Colonic mucosa (tissue), 4 donors: ENCODE data around the gene ZNF697. TPM values are rescaled to one million over a fixed set of nuclear protein-coding genes. Genes with fewer than 3 reads are reported as not detected.

Source experiments
- DNase-seq: peaks from one replicate; pipeline ENCODE4 v3.0.0-alpha.2; 2020
- H3K27ac ChIP-seq: fragments of 200-600 bp; one replicate; pipeline ENCODE4 v1.8.0; 2021
- H3K27me3 ChIP-seq: fragments of 200-600 bp; one replicate; pipeline ENCODE4 v1.8.0; 2021
- H3K36me3 ChIP-seq: fragments of 200-600 bp; one replicate; pipeline ENCODE4 v1.8.0; 2021
- H3K4me1 ChIP-seq: fragments of 200-600 bp; one replicate; pipeline ENCODE4 v1.8.0; 2021; ENCODE audit warnings: mild to moderate bottlenecking
- H3K4me3 ChIP-seq: fragments of 200-600 bp; one replicate; pipeline ENCODE4 v1.8.0; 2021
- H3K9ac ChIP-seq, 2 donors: one replicate each; pipeline ENCODE4 v1.7.0; 2013; ENCODE audit warnings: control low read depth in 2 of 2, low read depth in 2 of 2, low read length in 2 of 2
- H3K9me3 ChIP-seq: fragments of 200-600 bp; one replicate; pipeline ENCODE4 v1.8.0; 2021
- CTCF ChIP-seq: fragments of 200-600 bp; IDR thresholded peaks from one replicate; pipeline ENCODE4 v1.8.0; 2022; ENCODE audit warnings: antibody characterized with exemption, mild to moderate bottlenecking
- intact Hi-C: fragments of 100-400 bp; cut with DNase I; formaldehyde crosslinking; loops from one replicate; pipeline ENCODE4 v1.14.1; 2022
- total RNA-seq, 2 donors: library from RNA; stranded (reverse); fragmentation: NEBNext Ultra II Directional in 1 of 2; extraction: Animal tissue kit (Norgen Biotek cat#: 25700) in 1 of 2; gene quantifications; one replicate each; pipeline ENCODE4 v1.2.1, GENCODE V29; 2021
- donor health status: healthy.
- donor health status: DM: no; HTN: no; CAD: no.
- donor health status: DM: no; HTN: no; CAD: no.

Gene ZNF697
- total RNA-seq, 2 donors from 2014 or later = 2.1 to 3.2 TPM

- no peak for DNase-seq
- intact Hi-C loops = no loop called here
- H3K9ac ChIP-seq = no peak overlapping the region
- no peaks in the 10 kb centered on the region for H3K36me3 ChIP-seq
- H3K4me1 ChIP-seq = peaks cover 9% of the 10 kb centered on the region
- no peak for TF ChIP-seq CTCF
- no peaks in the 10 kb centered on the region for H3K9me3 ChIP-seq
- H3K27ac ChIP-seq = no peak overlapping the region
- no peak overlapping the region for H3K4me3 ChIP-seq
- no peaks in the 10 kb centered on the region for H3K27me3 ChIP-seq
Measured at GRCh38 chr1:119635811-119636390, 12.2 kb downstream of the ZNF697 start.

DNA sequence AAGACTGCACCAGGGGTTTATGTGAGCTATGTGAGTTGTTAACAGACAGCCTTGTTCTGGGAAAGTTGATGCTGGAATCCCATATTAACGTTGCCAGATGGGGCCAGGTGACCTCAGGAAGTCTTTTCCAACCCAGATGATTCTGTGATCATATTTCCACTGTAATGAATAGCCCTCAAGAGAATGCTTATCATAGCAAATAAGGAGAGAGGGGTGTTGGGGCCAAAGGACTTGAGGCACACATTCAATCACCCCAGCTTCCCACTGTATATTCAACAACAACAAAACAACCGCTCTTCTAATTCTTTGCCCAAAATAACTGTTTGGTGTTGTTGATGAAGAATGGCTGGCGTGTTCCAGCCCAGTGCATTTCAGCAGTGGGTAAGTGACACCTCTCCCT lies 14.1 kb downstream of the ZNF697 start:
- DNase-seq = no peak
- no peaks in the 10 kb centered on the region for H3K36me3 ChIP-seq
- intact Hi-C loops = no loop called here
- H3K9me3 ChIP-seq = no peaks in the 10 kb centered on the region
- H3K27ac ChIP-seq = no peak overlapping the region
- H3K9ac ChIP-seq = no peak overlapping the region
- no peak for TF ChIP-seq CTCF
- H3K4me3 ChIP-seq = no peak overlapping the region
- H3K27me3 ChIP-seq = no peaks in the 10 kb centered on the region
- peaks cover 9% of the 10 kb centered on the region for H3K4me1 ChIP-seq

DNA sequence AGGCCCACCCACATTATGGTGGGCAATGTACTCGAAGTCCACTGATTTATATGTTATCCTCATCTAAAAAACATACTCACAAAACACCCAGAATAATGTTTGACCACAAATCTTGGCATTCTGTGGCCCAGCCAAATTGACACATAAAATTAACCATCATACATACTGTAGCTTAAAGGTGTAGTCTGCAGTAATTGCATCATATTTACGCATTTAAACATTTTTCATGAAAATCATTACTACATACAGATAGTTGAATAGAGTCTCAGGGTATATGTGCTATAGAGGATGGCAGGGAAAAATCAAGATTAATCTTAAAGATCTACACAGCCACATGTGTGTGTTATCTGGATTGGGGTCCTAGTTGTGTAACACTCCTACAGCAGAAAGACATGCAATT lies 14.5 kb downstream of the ZNF697 start:
- H3K27ac ChIP-seq = no peak overlapping the region
- peaks cover 9% of the 10 kb centered on the region for H3K4me1 ChIP-seq
- intact Hi-C loops = no loop called here
- no peaks in the 10 kb centered on the region for H3K36me3 ChIP-seq
- no peak overlapping the region for H3K4me3 ChIP-seq
- H3K9ac ChIP-seq = no peak overlapping the region
- TF ChIP-seq CTCF = no peak
- H3K9me3 ChIP-seq = no peaks in the 10 kb centered on the region
- DNase-seq = no peak
- no peaks in the 10 kb centered on the region for H3K27me3 ChIP-seq

DNA sequence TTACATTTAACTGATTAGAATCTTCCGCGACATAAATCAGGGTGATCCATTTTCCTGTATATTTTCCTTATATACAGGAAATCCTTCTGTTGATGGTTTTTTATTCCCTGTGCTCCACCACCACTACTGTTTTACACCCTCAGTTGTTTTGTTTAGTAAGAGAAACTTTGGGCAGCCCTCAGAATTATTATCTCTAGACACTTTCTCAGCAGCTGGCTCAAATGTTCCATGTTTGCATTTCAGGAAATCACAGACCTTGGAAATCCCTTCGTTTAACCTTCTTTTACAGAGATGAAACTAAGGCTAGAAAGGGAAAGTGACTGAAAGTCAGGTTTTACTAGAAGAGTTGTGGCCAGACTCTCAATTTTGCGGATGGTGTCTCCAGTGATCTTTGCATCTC lies 15.2 kb downstream of the ZNF697 start:
- H3K4me1 ChIP-seq = peaks cover 9% of the 10 kb centered on the region
- H3K9me3 ChIP-seq = no peaks in the 10 kb centered on the region
- no peak overlapping the region for H3K4me3 ChIP-seq
- no peak for DNase-seq
- H3K27ac ChIP-seq = no peak overlapping the region
- no peaks in the 10 kb centered on the region for H3K36me3 ChIP-seq
- intact Hi-C loops = no loop called here
- no peak overlapping the region for H3K9ac ChIP-seq
- H3K27me3 ChIP-seq = no peaks in the 10 kb centered on the region
- no peak for TF ChIP-seq CTCF

DNA sequence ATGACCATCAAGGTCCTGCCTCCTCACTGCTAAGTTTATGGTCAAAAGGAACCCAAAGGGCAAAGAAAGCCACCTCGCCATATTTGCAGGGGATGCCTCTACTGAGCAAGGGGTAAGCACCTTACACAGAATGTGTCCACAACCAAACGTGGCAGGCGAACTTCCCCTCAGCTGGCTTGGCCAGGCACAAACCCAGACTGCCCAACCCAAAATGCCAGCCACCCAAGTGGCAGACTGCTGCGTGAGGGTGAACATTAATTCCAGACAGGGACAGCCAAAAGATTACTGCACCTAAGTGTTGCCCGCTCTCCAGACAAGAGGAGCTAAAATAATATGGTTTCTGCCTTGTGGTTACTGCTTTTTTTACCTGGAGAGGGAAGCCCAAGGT lies 16.0 kb downstream of the ZNF697 start:
- no peak for TF ChIP-seq CTCF
- Histone ChIP-seq H3K27me3 (no peaks in the 10 kb centered on the region), H3K4me1 (peaks cover 9% of the 10 kb centered on the region), H3K27ac (no peak overlapping the region), H3K36me3 (no peaks in the 10 kb centered on the region), H3K9me3 (no peaks in the 10 kb centered on the region), H3K4me3 (no peak overlapping the region), H3K9ac (no peak overlapping the region)
- intact Hi-C loops = no loop called here
- no peak for DNase-seq
